Breast epithelium (tissue), 3 donors: ENCODE results near the gene KLK2.

Experiments
- POLR2A ChIP-seq: fragments of 450-650 bp; IDR thresholded peaks from one replicate; pipeline ENCODE4 v1.6.1; 2016; ENCODE audit warnings: antibody characterized with exemption, mild to moderate bottlenecking, moderate library complexity
- TF ChIP-seq, protein P1 (sequence below), 3 donors: fragments of 450-650 bp; IDR thresholded peaks; one replicate each; pipeline ENCODE4 v1.5.1; 2016 to 2017; ENCODE audit warnings: antibody characterized with exemption in 3 of 3, mild to moderate bottlenecking in 3 of 3, moderate library complexity in 3 of 3

DNA sequence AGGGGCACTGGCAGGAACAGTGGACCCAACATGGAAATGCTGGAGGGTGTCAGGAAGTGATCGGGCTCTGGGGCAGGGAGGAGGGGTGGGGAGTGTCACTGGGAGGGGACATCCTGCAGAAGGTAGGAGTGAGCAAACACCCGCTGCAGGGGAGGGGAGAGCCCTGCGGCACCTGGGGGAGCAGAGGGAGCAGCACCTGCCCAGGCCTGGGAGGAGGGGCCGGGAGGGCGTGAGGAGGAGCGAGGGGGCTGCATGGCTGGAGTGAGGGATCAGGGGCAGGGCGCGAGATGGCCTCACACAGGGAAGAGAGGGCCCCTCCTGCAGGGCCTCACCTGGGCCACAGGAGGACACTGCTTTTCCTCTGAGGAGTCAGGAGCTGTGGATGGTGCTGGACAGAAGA lies 4.1 kb downstream of the KLK2 start:
- TF ChIP-seq, protein P1, sequence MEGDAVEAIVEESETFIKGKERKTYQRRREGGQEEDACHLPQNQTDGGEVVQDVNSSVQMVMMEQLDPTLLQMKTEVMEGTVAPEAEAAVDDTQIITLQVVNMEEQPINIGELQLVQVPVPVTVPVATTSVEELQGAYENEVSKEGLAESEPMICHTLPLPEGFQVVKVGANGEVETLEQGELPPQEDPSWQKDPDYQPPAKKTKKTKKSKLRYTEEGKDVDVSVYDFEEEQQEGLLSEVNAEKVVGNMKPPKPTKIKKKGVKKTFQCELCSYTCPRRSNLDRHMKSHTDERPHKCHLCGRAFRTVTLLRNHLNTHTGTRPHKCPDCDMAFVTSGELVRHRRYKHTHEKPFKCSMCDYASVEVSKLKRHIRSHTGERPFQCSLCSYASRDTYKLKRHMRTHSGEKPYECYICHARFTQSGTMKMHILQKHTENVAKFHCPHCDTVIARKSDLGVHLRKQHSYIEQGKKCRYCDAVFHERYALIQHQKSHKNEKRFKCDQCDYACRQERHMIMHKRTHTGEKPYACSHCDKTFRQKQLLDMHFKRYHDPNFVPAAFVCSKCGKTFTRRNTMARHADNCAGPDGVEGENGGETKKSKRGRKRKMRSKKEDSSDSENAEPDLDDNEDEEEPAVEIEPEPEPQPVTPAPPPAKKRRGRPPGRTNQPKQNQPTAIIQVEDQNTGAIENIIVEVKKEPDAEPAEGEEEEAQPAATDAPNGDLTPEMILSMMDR (IDR thresholded peaks at IDR 0.05) = no peak
- no peak for TF ChIP-seq POLR2A
